Endothelial cell (in vitro differentiated cells): ENCODE data around the gene SPC24. TPM values are rescaled to one million over a fixed set of nuclear protein-coding genes. Genes with fewer than 3 reads are reported as not detected.

Experiments
- DNase-seq: peaks from one replicate; pipeline ENCODE4 v3.0.0; 2021; ENCODE audit warnings: low spot score
- H3K27ac Mint-ChIP-seq: one replicate; pipeline ENCODE4 v1.8.0; 2021; ENCODE audit warnings: mixed read lengths, inconsistent platforms; ENCODE audit not compliant: unreplicated experiment
- H3K27me3 Mint-ChIP-seq: one replicate; pipeline ENCODE4 v1.8.0; 2021; ENCODE audit warnings: mild to moderate bottlenecking, moderate library complexity, mixed read lengths, inconsistent platforms; ENCODE audit not compliant: unreplicated experiment
- H3K36me3 Mint-ChIP-seq: one replicate; pipeline ENCODE4 v1.8.0; 2021; ENCODE audit warnings: mild to moderate bottlenecking, low read depth, mixed read lengths, inconsistent platforms; ENCODE audit not compliant: unreplicated experiment
- H3K4me1 Mint-ChIP-seq: one replicate; pipeline ENCODE4 v1.8.0; 2021; ENCODE audit warnings: mild to moderate bottlenecking, mixed read lengths, inconsistent platforms; ENCODE audit not compliant: unreplicated experiment
- H3K4me3 Mint-ChIP-seq: one replicate; pipeline ENCODE4 v1.8.0; 2021; ENCODE audit warnings: mild to moderate bottlenecking, mixed read lengths, inconsistent platforms; ENCODE audit not compliant: unreplicated experiment
- H3K9me3 Mint-ChIP-seq: one replicate; pipeline ENCODE4 v1.8.0; 2021; ENCODE audit warnings: mixed read lengths, inconsistent platforms; ENCODE audit not compliant: unreplicated experiment
- CTCF ChIP-seq: fragments of 200-600 bp; sonication (generic); IDR thresholded peaks from one replicate; pipeline ENCODE4 v1.5.0; 2021; ENCODE audit warnings: antibody characterized with exemption; ENCODE audit not compliant: unreplicated experiment
- long read RNA-seq: library from polyadenylated mRNA; unstranded; transcript quantifications from one replicate; pipeline ENCODE4 v2.0.0, GENCODE V29; 2020; ENCODE audit not compliant: unreplicated experiment
- total RNA-seq: library from RNA; stranded (reverse); fragmentation: NEBNext Ultra II Directional; extraction: Animal tissue kit (Norgen Biotek cat#: 25700); gene quantifications from one replicate; pipeline ENCODE4 v1.2.1, GENCODE V29; 2021; ENCODE audit not compliant: unreplicated experiment

SPC24 gene
- total RNA-seq: 17.0 TPM
- long read RNA-seq, partial matches to known transcripts: 0 of 6 reads
- long read RNA-seq, other reads (novel, unspliced or antisense): 6 of 6 reads

GRCh38 chr19:11155373-11156120 lies at the start of gene SPC24:
SPC24 (minus strand) TSS chr19:11155782; CDS start chr19:11155776, 6 bp downstream.
- H3K9me3 Mint-ChIP-seq: no peaks in the 10 kb centered on the region
- peaks cover 9% of the 10 kb centered on the region for H3K27me3 Mint-ChIP-seq
- peak within 1 kb of the TSS; percentile 88 for H3K4me3 Mint-ChIP-seq
- H3K4me1 Mint-ChIP-seq: peaks cover 15% of the 10 kb centered on the region
- TF ChIP-seq CTCF: no peak
- DNase-seq: peak; percentile 92
- H3K27ac Mint-ChIP-seq: peak within 1 kb of the TSS; percentile 49
- H3K36me3 Mint-ChIP-seq: peaks cover 6% of the 10 kb centered on the region

- no peak overlapping the region for H3K27ac Mint-ChIP-seq
- H3K27me3 Mint-ChIP-seq: peaks cover 14% of the 10 kb centered on the region
- no peak overlapping the region for H3K4me3 Mint-ChIP-seq
- no peaks in the 10 kb centered on the region for H3K4me1 Mint-ChIP-seq
- no peak for DNase-seq
- no peak for TF ChIP-seq CTCF
- peaks cover 36% of the 10 kb centered on the region for H3K36me3 Mint-ChIP-seq
- no peaks in the 10 kb centered on the region for H3K9me3 Mint-ChIP-seq
These were observed 49.4 kb upstream of the SPC24 start for GRCh38 chr19:11204943-11205349.

- H3K4me1 Mint-ChIP-seq: peaks cover 3% of the 10 kb centered on the region
- no peaks in the 10 kb centered on the region for H3K9me3 Mint-ChIP-seq
These were observed 48.6 kb upstream of the SPC24 start for GRCh38 chr19:11204076-11204602.

GRCh38 chr19:11203194-11204075 lies 47.9 kb upstream of the SPC24 start:
- H3K4me3 Mint-ChIP-seq: no peak overlapping the region

More at GRCh38 chr19:11204076-11204602, 48.6 kb upstream of the SPC24 start:
- DNase-seq: no peak
- TF ChIP-seq CTCF: peak; percentile 12
- H3K4me3 Mint-ChIP-seq: no peak overlapping the region
- no peak overlapping the region for H3K27ac Mint-ChIP-seq
- H3K27me3 Mint-ChIP-seq: peaks cover 18% of the 10 kb centered on the region
- peaks cover 35% of the 10 kb centered on the region for H3K36me3 Mint-ChIP-seq

More at GRCh38 chr19:11203194-11204075, 47.9 kb upstream of the SPC24 start:
- TF ChIP-seq CTCF: peak; percentile 60
- Mint-ChIP-seq H3K9me3 (no peaks in the 10 kb centered on the region), H3K27me3 (peaks cover 18% of the 10 kb centered on the region), H3K27ac (no peak overlapping the region), H3K4me1 (peaks cover 3% of the 10 kb centered on the region), H3K36me3 (peaks cover 32% of the 10 kb centered on the region)
- peak; percentile 72 for DNase-seq
